Measurements from ENCODE around the gene CRK.

DNA sequence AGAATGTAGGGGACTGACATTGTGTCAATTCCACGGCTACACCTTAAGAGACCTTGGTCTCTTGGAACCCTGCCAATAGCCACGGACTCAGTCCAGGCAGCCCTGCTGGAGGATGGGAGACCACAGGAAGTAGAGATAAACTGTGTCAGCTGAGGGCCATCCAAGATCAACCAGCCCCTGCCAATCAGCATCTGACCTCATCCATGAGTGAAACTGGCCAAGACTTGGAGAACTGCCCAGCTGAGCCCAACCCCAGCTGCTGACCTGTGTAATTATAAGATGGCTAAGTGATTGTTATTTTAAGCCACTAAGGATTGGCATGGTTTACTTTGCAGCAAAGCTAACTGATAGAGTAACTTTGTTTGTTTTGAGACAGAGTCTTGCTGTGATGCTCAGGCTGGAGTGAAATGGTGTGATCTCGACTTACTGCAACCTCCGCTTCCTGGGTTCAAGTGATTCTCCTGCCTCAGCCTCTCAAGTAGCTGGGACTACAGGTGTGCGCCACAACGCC is 42.7 kb downstream of the CRK start:
- TF ChIP-seq GATA2 (IDR thresholded peaks at IDR 0.05; ENCODE audit: low read depth, low read length) (no peak), GATA3 (IDR thresholded peaks at IDR 0.05; ENCODE audit: low read depth, low read length) (no peak)
